MM.1S (cell line): Measurements from ENCODE around the gene TMEM258.

Experiments used
- EZH2 ChIP-seq: fragments of 300-600 bp; sonication (generic); optimal IDR thresholded peaks from 2 replicates; pipeline ENCODE3; 2017; ENCODE audit warnings: low read depth, mild to moderate bottlenecking, antibody characterized with exemption, low read length, mixed read lengths
- EZH2phosphoT487 ChIP-seq: fragments of 300-600 bp; sonication (generic); IDR thresholded peaks from 2 replicates; pipeline ENCODE4 v1.6.1; 2018; ENCODE audit warnings: antibody characterized with exemption, low read length
- TF ChIP-seq, protein P1 (sequence below): fragments of 300-600 bp; sonication (generic); IDR thresholded peaks from 2 replicates; pipeline ENCODE4 v1.5.1; 2016; ENCODE audit warnings: antibody characterized with exemption, low read length, mixed read lengths

DNA sequence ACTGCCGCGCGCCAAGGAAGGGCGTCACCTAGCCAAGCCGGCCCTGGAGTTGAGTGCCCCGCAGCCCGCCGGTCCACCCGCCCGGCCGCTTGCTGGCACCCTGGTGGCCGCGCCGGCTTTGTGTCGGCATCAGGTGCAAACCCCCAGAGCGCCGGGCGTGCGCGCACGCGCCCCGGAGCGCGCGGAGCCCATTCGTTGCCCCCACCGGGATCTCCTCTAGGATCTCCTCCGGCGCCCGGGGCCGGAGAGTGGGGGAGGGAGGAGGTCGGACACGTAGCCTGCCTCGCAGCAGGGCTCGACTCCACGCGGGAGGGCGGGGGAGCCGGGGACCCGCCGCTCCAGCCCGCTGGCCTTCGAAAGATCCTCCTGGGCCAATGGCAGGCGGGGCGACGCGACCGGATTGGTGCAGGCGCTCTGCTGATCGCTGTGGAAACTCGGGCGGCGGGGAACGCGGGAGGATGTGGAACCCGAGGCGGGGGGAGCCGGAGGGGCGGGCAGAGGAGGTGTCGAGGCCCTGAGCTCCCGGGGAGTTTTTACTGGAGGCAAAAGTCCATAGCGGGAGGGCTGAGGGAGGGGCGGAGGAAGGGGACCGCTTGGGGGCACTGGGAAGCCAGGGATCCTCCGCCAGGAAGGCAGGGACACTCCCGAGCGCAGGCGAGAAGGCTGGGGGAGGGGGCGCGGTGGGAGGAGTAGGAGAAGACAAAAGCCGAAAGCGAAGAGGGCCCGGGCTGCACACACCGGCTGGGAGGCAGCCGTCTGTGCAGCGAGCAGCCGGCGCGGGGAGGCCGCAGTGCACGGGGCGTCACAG lies 35.4 kb upstream of the TMEM258 start, which contains the start of gene FADS2:
- TF ChIP-seq, protein P1, sequence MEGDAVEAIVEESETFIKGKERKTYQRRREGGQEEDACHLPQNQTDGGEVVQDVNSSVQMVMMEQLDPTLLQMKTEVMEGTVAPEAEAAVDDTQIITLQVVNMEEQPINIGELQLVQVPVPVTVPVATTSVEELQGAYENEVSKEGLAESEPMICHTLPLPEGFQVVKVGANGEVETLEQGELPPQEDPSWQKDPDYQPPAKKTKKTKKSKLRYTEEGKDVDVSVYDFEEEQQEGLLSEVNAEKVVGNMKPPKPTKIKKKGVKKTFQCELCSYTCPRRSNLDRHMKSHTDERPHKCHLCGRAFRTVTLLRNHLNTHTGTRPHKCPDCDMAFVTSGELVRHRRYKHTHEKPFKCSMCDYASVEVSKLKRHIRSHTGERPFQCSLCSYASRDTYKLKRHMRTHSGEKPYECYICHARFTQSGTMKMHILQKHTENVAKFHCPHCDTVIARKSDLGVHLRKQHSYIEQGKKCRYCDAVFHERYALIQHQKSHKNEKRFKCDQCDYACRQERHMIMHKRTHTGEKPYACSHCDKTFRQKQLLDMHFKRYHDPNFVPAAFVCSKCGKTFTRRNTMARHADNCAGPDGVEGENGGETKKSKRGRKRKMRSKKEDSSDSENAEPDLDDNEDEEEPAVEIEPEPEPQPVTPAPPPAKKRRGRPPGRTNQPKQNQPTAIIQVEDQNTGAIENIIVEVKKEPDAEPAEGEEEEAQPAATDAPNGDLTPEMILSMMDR = no peak
- TF ChIP-seq EZH2 (no peak), EZH2phosphoT487 (0 out of 2 replicates have a peak, but pooled peaks have one; percentile 49)
